HG03457 (cell line): ENCODE measurements around the gene SMYD1.
"Not testable (repeated sequence)": the region's sequence is repeated elsewhere in the genome, so short reads cannot be mapped to it uniquely, and the experiment has no call there.

Experiments
- ATAC-seq: cut with Tn5 transposase; IDR thresholded peaks from one replicate; pipeline ENCODE4 v1.9.1; 2021; ENCODE audit warnings: moderate number of reproducible peaks; ENCODE audit not compliant: unreplicated experiment

SMYD1 gene

DNA sequence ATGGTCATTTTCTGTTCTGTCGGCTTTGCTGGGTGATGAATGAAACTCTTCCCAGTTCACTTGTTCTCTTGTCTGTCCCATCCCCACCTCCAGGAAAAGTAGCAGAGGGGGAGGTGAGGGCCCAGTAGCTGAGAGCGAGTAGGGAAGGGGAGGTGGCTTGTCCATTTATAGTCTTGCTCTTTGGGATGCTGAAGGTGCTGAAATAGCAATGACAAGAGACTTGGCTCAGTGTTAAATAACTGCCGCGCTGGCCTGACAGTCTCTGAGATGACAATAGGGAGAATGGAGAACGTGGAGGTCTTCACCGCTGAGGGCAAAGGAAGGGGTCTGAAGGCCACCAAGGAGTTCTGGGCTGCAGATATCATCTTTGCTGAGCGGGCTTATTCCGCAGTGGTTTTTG, at the start of gene SMYD1:
TSS of gene SMYD1 (plus strand) at position 228 of the 400 bp plus-strand sequence. CDS start at position 268, 40 bp downstream.
- no peak for ATAC-seq

DNA sequence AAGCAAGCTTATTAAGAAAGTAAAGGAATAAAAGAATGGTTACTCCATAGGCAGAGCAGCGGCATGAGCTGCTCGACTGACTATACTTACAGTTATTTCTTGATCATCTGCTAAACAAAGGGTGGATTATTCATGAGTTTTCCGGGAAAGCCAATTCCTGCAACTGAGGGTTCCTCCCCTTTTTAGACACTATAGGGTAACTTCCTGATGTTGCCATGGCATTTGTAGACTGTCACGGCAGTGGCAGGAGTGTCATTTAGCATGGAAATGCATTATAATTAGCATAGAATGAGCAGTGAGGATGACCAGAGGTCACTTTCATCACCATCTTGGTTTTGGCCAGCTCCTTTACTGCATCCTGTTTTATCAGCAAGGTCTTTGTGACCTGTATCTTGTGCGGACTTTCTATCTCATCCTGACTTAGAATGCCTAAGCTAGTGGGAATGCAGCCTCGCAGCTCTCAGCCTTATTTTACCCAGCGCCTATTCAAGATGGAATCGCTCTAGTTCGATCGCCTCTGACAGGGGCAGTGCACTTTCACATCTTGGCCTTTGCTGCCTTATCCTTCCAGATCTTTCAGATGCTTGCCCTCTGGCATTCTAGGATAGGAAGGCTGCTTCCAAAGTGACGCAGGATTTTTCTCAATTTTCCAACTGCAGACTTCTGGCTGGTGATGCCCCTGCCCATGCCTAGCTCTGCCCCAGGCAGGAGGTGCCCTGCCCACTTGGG, 49.4 kb upstream of the SMYD1 start:
- ATAC-seq: not testable (repeated sequence)

DNA sequence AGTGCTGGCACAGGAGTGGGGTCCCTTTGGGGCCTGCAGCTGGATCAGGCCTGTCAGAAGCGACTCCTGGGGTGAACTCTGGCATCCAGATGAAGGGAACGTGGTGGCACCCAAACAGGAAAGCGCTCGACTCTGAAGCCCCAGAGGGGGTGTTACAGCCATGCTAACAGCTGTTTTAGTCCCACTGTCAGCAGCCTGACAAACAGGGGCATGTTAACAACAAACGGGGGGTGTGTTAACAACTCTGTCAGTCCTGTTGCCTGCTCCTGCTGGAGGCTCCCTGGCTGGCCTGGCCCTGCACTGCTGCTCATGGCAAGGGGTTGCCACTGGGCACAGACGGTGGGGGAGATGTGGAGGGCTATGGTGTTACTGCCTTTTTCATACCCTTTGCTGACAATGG, 48.7 kb upstream of the SMYD1 start:
- no peak for ATAC-seq

DNA sequence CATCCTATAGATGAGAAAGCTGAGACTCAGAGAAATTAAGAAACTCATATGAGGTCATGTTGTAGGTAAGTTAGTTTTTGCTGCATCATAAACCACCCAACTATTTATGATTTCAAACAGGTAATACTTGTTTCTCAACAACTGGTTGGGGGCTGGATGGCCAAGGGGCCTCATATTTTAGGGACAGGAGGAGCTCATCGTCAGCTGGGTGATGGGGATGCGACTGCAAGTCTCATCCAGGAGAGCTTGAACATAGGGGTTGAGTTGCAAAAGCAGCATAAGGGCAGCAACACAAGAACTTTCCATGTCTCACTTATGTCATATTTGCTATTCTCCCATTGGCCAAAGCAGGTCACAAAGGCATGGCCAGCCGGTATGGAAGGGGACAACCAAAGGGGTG, 47.6 kb upstream of the SMYD1 start:
- ATAC-seq: no peak

DNA sequence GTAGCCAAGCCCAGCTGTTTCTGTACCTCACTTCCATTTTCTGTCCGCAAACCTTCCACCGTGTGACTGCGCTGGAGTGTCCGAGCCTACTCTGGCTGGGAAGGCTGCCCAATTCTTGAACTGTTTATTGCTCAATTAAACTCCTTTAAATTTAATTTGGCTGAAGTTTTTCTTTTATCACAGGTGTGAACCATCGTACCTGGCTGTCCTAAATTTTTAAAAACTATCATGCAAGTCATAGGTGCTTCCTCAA, 45.0 kb upstream of the SMYD1 start:
- ATAC-seq: no peak

DNA sequence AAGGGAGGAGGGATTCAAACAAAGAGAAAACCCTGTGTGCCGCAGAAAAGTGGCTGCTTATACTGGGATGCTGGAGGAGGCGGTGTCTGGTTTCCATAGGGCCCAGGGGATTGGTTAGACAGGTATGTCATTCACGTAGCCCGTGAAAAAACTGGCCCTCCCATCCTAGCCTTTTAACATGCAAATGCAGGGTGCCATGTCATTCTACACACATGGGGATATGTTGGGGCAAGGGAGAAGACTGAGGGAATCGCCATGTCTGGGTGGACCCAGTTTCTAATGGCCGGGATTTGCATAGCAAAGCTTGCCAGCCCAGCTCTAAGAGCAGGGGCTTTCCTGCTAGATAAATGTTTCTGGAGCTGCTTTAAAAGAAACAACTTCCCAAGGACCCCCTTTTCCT, 43.1 kb upstream of the SMYD1 start:
- ATAC-seq: no peak

DNA sequence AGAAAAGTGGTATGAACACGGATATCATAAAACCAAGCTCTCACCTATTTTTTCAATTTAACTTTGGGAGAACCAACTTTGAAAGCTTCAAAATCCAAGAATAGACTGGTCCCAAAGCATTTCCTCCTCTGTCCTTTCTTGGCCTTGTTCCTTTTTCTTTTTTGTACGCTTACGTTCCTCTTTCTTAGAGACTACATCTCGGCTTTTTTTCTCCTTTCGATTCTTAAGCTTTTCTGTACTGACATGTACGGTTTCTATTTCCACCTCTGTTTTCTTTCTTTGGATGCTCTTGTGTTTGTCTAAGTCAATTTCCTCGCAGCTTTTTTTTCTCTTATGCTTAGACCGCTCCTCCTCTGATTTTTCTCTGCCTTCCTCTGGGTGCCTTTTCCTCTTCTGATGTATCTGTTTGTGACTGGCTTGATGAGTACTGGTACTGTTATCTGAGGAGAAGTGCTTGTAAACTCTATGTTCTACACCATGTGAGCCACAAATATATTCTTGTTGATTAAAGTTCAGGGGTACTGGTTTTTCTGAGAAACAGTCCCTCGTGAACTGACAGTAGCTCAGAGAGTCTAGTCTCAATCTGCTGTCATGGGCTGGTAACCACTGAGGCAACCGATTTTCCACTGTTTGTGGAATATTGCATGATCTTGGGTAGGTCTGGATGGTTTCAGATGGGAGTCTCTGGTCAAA, 39.8 kb upstream of the SMYD1 start:
- no peak for ATAC-seq

DNA sequence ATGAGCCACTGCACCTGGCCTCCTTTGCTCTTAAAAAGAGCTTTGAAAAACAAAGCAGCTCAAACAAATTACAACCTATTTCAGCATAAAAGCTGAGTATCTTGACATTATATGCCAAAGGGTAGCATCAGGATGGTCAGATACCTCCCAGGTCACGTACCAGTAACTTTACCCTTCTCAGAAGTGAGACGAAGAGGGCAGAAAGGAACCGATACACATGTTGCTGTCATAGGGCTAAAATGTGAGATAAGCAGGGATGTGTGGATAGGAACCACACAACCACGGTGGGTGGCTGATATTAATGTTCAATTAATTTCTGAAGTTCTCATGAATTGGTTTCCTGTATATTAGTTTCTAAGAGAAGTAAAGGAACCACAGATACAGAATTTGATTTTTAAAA, 38.7 kb upstream of the SMYD1 start:
- no peak for ATAC-seq

DNA sequence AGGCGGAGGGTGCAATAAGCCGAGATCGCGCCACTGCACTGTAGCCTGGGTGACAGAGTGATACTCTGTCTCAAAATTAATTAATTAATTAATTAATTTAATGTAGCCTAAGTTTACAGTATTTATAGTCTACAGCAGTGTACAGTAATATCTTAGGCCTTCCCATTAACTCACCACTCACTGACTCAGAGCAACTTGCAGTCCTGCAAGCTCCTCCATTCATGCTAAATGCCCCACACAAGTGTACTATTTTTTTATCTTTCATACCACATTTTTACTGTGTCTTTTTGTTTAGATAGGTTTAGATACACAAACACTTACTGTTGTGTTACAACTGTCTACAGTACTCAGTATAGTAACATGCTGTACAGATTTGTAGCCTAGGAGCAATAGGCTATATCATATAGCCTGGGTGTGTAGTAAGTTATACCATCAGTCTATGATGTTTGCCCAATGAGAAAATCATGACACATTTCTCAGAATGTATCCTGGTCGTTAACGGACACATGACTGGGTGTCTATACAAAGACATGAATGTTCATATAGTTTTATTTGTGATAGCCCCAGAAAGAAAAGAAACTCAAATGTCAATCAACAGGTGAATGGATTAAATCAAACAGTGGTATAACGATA, 35.4 kb upstream of the SMYD1 start:
- no peak for ATAC-seq

DNA sequence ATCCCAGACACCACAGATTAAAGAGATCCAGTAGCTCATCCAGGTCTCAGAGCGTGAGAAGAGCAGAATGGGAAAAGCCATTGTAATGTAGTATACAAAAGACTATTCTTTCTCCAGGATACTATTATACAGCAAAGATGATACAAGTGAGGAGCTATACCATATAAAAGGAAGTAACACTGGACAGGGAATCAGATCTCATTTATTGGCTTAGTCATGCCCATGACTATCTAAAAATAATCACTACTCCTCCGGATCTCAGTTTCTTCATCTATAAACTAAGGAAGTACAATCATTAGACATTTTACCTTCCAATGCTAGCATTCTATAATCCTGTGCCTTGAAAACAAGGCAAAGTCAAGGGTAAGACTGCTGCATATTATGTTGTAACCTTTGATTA, 31.4 kb upstream of the SMYD1 start:
- ATAC-seq: no peak

DNA sequence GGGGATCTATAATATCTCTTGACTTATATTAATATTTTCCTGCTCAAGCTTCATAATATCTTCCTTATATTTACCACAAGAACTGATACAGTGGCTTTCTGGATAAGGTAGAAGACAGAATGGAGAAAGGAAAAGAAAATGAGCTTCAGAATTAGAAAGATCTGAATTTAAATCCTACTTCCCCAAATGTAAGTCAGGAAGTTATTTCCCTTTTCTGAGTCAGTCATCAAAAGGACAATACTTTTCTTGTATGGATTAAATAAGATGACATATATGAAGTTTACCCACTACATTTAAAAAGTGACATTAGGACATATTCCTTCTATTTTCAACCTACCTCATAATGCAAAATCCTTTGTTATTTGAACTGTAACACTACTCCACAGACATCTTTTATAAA, 31.0 kb upstream of the SMYD1 start:
- no peak for ATAC-seq

DNA sequence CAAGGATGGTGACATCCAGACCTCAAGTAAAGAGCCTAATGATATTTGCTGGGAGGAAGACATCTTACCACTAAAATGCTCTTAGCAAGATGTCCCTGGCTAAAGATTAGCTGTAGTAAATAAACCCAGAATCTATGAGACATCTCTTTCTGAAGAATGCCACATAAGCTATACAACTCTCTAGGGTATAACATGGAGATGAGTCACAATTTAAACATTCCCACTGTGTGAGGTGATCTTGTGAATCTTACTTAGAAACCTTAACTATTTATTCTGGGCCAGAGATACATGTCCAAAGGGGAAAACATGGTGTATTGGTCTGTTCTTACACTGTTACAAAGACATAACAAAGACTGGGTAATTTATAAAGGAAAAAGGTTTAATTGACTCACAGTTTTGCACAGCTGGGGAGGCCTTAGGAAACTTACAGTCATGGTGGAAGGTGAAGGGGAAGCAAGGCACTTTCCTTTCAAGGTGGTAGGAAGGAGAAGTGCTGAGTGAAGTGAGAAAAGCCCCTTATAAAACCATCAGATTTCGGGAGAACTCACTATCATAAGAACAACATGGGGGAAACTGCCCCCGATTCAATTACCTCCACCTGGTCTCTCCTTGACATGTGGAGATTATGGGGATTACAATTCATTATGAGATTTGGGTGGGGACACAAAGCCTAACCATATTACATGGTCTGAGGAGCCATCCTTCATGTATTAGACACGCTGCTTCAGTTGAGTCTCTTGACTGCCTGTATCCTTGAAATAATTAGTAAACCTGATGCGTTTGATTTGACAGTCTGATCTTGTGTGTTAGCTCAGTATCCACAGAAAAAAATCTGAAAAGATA, 29.1 kb upstream of the SMYD1 start:
- no peak for ATAC-seq

DNA sequence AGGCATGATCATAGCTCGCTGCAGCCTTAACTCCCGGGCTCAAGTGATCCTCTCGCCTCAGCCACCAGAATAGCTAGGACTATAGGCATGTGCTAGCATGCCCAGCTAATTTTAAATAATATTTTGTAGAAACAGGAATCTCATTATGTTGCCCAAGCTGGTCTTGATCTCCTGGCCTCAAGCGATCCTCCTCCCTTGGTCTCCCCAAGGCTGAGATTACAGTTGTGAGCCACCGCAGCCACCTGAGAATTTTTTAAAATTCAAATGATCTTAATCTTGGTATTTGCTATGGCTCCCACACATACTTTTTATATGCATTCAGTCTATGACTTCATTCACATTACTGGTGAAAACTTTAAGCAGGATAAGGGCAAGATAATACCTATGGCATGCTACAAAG, 25.1 kb upstream of the SMYD1 start:
- no peak for ATAC-seq

DNA sequence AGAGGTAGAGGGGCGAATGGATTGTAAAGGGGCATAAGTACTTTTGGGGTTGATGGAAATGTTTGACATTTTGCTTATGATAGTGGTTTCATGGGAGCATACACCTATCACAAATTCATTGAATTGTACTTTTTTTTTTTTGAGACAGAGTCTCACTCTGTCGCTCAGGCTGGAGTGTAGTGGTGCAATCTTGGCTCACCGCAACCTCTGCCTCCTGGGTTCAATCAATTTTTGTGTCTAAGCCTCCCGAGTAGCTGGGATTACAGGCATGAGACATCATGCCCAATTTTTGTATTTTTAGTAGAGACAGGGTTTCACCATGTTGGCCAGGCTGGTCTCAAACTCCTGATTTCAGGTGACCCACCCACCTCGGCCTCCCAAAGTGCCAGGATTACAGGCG, 22.1 kb upstream of the SMYD1 start:
- not testable (repeated sequence) for ATAC-seq

DNA sequence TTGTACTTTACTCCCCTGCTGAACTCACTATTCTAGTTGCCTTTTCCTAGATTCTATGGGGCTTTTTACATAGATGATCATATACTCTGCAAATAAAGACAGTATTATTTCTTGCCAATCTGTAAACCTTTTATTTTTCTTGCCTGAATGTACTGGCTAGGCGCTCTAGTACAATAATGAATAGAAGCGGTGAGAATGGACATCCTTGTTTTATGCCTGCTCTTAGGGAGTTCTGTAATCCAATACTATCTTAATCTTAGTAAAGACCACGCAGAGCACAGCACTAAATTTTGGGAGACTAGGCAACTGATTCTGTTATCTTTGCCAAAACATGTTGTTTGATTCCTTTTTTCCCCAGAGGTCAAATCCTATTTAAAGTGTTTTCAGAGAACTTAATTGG, 19.1 kb upstream of the SMYD1 start:
- no peak for ATAC-seq

DNA sequence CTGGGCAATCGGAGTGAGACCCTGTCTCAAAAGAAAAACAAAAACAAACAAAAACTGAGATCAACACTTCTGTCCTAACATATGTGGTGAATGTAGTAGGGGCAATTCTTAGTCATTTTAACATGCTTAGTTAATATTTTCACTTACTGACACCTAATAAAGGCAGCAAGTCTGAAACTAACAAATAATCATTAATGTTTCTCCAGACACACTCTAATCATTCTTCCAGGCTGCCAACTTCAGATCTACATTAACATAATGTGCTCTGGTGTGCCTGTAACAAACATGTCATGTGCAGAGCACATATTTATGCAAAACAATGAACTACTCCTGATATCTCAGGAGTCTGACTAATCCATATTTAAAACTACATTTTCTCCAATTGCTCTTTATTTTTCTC, 18.0 kb upstream of the SMYD1 start:
- ATAC-seq: no peak

DNA sequence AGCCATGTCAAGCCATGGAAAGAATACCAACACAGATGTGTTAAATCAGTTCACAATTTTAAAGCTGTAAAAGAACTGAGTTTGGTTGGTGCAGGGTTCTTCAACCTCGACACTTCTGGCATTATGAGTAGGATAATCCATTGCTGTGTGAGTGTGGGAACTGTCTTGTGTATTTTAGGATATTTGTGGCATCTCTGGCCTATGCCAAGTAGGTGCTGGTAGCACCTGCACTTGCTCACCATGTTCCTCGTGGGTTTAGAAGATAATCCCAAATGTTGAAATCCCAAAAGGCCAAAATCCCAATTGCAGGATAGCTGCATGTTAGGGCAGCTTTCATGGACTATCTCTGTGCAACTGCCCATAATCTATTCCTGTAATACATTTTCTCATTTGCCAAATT, 15.8 kb upstream of the SMYD1 start:
- ATAC-seq: no peak

DNA sequence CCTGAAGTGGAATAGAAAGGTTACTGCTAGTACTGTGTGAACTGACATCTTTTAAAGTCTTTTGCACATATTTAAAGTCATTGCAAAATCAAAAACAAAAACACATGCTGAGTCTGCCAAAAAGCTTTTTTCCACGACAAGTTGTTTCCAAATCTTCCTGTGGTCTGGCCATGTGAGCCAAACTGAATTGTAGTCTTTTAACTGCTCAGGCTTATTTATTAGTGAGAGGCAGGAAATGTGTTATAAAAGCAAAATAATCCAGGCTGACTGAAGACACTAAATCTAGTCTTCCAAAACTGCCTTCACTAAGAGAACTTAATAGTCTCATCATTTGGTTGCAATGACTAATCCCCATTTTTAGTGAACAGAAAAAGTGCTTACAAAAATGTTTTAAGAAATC, 14.3 kb upstream of the SMYD1 start:
- no peak for ATAC-seq

DNA sequence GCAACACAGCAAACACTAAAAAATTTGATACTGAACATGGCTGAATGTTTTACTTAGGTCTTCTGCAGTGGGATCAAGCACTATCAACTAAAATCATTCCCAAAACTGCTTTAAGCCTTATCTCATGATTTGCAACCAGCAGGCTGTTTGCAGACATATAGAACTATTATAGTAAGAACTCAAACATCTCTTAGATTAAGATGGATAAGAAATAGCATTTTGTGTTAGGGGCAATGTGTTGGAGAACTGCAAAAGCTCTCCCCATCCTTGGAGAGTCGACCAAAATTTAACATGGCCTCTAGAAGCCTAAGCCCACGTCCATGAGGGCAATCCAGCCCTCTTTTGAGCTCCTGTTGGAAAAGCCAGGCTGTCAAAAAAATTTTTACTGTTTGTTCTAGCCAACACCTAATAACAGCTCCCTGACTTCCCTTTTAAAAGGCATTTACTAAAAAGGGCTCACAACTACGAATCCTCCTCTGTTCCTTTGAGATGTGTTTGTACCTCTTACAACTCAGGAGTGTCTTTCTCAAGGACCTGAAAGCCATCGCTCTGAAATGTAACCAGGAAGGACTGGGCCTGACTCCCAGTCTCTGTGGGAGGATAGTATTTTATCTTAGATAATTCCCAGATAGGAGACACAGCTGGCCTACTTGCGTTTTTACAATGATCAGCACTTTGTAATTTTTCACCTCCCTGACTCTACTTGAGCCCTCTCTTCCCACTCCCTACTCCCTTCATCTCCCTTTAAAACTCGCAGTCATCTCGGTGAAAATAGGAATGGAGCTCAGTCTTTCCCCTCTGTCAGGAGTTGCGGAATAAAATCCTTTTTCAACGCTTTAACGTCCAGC, 13.5 kb upstream of the SMYD1 start:
- ATAC-seq: no peak

DNA sequence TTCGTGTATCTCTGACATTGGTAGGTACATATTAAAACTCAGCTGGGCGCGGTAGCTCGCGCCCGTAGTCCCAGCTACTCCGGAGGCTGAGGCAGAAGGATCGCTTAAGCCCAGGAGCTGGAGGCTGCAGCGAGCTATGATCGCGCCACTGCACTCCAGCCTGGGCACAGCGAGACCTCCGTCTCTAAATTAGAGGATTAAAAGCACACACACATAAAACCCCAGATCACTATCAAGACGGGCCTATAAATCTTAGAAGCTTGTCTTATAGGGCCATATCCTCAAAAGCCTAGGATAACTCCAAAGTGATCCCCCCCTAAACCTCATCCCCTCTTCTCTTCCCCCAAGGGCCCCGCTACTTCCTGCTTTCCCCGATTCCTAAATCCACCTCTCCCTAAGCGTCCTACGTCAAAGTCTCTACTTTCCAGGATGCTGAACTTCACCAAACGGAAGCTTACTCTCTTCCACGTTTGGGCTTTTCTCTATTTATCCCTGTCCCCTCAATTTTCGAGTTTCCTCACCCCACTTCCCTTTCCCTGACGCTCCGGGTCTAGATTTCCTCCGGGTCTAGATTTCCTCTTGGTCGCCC, 12.7 kb upstream of the SMYD1 start:
- ATAC-seq: no peak
